ENCODE results near the gene TBX1.

The TBX1 gene

DNA sequence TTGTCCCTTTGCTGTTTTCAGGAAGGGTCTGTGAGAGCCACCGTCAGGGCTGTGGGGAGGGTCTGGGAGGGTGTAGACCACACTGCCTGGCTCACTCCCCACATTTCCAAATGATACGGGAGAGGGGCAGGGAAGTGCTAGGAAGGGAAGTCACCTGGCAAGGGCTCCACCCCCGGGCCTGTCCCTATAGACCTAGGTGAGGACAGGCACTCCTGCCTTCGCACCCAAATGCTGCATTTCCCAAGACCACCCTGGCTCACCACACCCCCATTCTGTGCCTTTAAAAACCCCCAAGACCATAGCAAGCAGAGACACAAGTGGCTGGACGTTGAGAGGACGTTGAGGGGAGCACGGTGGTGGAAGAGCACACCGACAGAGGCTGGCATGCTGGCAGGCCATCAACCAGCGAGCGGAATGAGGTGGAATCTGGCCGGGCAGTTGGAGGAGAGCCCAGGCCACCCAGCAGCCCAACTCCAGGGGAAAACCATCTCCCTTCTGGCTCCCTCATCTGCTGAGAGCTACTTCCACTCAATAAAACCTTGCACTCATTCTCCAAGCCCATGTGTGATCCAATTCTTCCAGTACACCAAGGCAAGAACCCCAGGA, 48.4 kb downstream of the TBX1 start:
- DNase-seq, result no peak
- Histone ChIP-seq H3K36me3 (ENCODE audit: control insufficient read depth, insufficient read depth, low read length) (no peaks in the 10 kb centered on the region), H3K4me1 (ENCODE audit: control insufficient read depth, insufficient read depth, low read length, poor library complexity, severe bottlenecking) (peaks cover 6% of the 10 kb centered on the region)

DNA sequence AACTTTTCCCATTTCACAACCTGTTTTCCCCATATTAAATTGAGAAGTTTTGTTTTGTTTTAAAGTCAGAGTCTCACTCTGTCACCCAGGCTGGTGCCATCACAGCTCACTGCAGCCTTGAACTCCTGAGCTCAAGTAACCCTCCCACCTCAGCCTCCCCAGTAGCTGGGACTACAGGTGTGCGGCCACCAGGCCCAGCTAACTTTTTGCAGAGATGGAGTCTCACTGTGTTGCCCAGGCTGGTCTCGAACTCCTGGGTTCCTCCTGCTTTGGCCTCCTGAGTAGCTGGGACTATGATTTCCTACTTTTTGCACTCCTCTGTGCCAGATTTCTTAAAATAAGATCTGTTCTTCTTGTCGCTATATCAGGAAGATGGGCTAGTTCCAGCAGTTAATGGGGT, 49.2 kb downstream of the TBX1 start:
- no peak overlapping the region for H3K4me3 ChIP-seq (ENCODE audit: insufficient read depth, low read depth, low read length, poor library complexity, severe bottlenecking)
- peaks cover 6% of the 10 kb centered on the region for H3K4me1 ChIP-seq (ENCODE audit: control insufficient read depth, insufficient read depth, low read length, poor library complexity, severe bottlenecking)
- H3K27ac ChIP-seq (ENCODE audit: insufficient read depth, low read length, poor library complexity, severe bottlenecking), result no peak overlapping the region
- H3K36me3 ChIP-seq (ENCODE audit: control insufficient read depth, insufficient read depth, low read length), result no peaks in the 10 kb centered on the region
- DNase-seq, result no peak
- no peaks in the 10 kb centered on the region for H3K27me3 ChIP-seq (replicated peaks; ENCODE audit: control insufficient read depth, insufficient read depth, low read length, poor library complexity, severe bottlenecking)
- H3K9me3 ChIP-seq (ENCODE audit: control insufficient read depth, low read length), result no peaks in the 10 kb centered on the region

More for the DNA sequence above, 48.4 kb downstream of the TBX1 start:
- no peak overlapping the region for H3K27ac ChIP-seq (ENCODE audit: insufficient read depth, low read length, poor library complexity, severe bottlenecking)
- H3K9me3 ChIP-seq (ENCODE audit: control insufficient read depth, low read length), result no peaks in the 10 kb centered on the region
- no peak overlapping the region for H3K4me3 ChIP-seq (ENCODE audit: insufficient read depth, low read depth, low read length, poor library complexity, severe bottlenecking)
- no peaks in the 10 kb centered on the region for H3K27me3 ChIP-seq (replicated peaks; ENCODE audit: control insufficient read depth, insufficient read depth, low read length, poor library complexity, severe bottlenecking)

DNA sequence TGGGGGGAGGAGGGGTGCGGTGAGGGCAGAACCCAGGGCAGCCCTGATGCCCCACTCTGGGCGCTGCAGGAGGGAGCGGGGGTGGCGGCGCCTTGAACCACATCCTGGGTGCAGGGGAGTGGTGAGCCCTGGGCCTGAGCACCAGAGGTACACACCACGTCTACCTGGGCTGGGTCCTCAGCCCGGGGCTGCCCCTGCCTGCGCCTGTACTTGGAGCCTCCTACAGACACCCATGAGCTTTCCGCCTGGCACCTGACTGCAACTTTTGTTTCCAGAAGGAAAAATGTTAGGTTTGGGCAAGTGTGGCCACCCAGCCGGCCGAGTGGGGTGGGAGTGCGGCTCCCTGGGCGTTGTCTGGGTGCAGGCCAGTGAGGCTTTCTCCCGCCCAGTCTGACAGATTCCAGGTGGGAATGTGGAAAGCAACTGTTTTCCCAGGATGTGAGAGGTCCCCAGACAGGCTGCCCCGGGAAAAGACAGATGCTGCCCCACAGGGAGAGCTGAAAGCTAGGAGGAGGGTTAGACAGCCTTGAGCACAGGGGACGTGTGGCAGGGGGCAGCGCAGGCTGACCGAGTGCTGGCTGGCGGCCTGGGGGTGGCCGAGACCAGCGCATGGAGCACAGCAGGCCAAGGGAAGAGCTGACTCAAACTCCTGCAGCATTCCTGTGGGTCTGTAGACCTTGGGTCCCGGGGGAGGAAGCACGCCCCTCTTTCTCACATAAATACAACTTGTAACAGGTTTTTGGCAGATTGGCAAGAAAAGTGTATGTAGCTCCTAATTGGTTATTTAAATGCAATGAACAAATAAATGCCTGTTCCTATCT, 50.0 kb downstream of the TBX1 start:
- H3K4me1 ChIP-seq (ENCODE audit: control insufficient read depth, insufficient read depth, low read length, poor library complexity, severe bottlenecking), result peaks cover 6% of the 10 kb centered on the region
- H3K4me3 ChIP-seq (ENCODE audit: insufficient read depth, low read depth, low read length, poor library complexity, severe bottlenecking), result no peak overlapping the region
- no peak for DNase-seq
- no peaks in the 10 kb centered on the region for H3K27me3 ChIP-seq (replicated peaks; ENCODE audit: control insufficient read depth, insufficient read depth, low read length, poor library complexity, severe bottlenecking)
- H3K27ac ChIP-seq (ENCODE audit: insufficient read depth, low read length, poor library complexity, severe bottlenecking), result no peak overlapping the region
- H3K36me3 ChIP-seq (ENCODE audit: control insufficient read depth, insufficient read depth, low read length), result no peaks in the 10 kb centered on the region
- H3K9me3 ChIP-seq (ENCODE audit: control insufficient read depth, low read length), result no peaks in the 10 kb centered on the region

DNA sequence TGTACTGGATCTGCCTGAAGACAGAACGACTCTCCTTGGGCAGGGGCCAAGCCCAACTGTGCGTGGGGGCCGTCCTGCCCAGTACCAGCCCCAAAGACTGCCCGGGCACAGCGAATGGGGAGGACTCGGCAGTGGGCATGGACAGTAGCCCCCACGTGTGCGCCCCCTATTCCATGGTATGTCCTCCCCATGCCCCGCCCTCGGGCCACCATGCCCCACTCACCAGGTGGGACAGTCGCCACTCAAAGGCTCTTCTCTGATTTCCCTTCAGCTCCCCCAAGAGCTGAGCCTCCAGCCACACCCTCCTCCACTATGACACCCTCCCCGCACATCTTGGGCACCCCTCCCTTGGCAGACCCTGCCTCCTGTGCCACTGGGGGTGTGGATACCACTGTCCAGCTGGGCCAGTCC, 50.6 kb downstream of the TBX1 start:
- Histone ChIP-seq H3K9me3 (ENCODE audit: control insufficient read depth, low read length) (no peaks in the 10 kb centered on the region), H3K27ac (ENCODE audit: insufficient read depth, low read length, poor library complexity, severe bottlenecking) (no peak overlapping the region), H3K4me3 (ENCODE audit: insufficient read depth, low read depth, low read length, poor library complexity, severe bottlenecking) (no peak overlapping the region), H3K27me3 (replicated peaks; ENCODE audit: control insufficient read depth, insufficient read depth, low read length, poor library complexity, severe bottlenecking) (no peaks in the 10 kb centered on the region), H3K36me3 (ENCODE audit: control insufficient read depth, insufficient read depth, low read length) (no peaks in the 10 kb centered on the region), H3K4me1 (ENCODE audit: control insufficient read depth, insufficient read depth, low read length, poor library complexity, severe bottlenecking) (peaks cover 6% of the 10 kb centered on the region)
- no peak for DNase-seq

DNA sequence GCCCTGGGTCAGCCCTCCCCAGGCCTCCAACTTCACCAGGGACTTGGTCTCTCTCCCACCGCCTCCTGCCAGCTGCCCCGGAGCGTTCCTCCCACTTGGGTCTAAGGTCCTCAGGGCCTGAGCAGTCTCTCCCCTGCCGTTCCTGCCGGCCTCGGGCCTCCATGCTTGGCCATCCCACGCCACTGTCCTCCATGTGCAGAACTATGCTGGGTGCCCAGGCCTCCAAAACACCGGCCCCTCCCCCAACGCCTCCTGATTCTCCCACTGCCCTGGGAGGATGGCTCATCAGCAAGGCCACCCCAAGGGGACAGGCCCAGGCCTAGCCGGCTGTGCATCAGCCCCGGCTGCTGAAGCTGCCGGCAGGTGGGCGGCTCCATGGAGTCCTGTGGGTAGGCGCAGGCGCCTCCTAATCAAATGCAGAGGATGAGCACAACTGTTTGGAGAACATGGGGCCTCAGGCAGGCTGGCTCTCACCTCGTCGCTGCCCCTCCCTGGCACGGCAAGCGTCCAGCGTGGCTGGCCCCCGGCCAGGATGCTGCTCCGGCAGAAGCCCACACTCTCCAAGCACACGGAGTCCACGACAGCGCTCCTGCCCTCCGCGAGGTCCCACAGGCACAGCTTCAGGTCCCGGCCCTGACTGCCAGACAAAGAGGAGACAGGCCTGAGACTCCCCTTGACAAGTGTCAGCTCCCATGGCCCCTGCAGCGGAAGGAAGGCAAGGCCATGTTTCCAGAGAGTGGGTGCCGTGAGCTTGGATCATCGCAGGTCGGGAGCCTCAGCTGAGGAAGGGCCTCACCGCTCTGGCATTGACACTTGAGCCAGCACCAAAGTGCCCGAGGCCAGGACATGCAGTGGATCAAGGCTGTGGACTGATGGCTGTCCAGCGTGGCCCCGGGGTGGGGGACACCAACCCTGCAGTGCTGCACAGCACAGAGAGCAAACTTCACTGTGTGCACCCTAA, 51.5 kb downstream of the TBX1 start:
- no peaks in the 10 kb centered on the region for H3K27me3 ChIP-seq (replicated peaks; ENCODE audit: control insufficient read depth, insufficient read depth, low read length, poor library complexity, severe bottlenecking)
- no peak overlapping the region for H3K27ac ChIP-seq (ENCODE audit: insufficient read depth, low read length, poor library complexity, severe bottlenecking)
- H3K4me3 ChIP-seq (ENCODE audit: insufficient read depth, low read depth, low read length, poor library complexity, severe bottlenecking), result no peak overlapping the region
- no peak for DNase-seq
- H3K9me3 ChIP-seq (ENCODE audit: control insufficient read depth, low read length), result no peaks in the 10 kb centered on the region
- no peaks in the 10 kb centered on the region for H3K36me3 ChIP-seq (ENCODE audit: control insufficient read depth, insufficient read depth, low read length)
- H3K4me1 ChIP-seq (ENCODE audit: control insufficient read depth, insufficient read depth, low read length, poor library complexity, severe bottlenecking), result peaks cover 6% of the 10 kb centered on the region

DNA sequence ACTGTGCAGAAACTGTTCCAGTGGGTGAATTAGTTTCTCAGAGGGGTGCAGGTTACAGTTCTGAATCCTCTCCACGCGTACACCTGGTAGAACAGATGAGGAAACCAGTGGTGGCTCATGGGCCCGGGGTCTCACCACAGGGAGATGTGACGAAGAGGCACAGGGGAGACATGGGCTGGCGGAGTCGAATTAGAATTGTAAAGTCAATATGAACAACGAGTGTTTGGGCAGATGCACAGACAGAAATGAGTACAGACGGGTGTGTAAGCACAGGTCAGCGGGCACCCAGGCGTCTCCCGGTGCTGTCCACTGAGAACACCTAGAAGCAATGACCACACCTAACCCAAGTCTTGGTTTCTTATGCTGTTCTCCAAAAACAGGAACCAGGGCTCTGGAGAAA, 52.3 kb downstream of the TBX1 start:
- Histone ChIP-seq H3K4me3 (ENCODE audit: insufficient read depth, low read depth, low read length, poor library complexity, severe bottlenecking) (no peak overlapping the region), H3K27me3 (replicated peaks; ENCODE audit: control insufficient read depth, insufficient read depth, low read length, poor library complexity, severe bottlenecking) (no peaks in the 10 kb centered on the region), H3K27ac (ENCODE audit: insufficient read depth, low read length, poor library complexity, severe bottlenecking) (no peak overlapping the region), H3K36me3 (ENCODE audit: control insufficient read depth, insufficient read depth, low read length) (no peaks in the 10 kb centered on the region), H3K4me1 (ENCODE audit: control insufficient read depth, insufficient read depth, low read length, poor library complexity, severe bottlenecking) (peaks cover 6% of the 10 kb centered on the region), H3K9me3 (ENCODE audit: control insufficient read depth, low read length) (no peaks in the 10 kb centered on the region)
- no peak for DNase-seq

DNA sequence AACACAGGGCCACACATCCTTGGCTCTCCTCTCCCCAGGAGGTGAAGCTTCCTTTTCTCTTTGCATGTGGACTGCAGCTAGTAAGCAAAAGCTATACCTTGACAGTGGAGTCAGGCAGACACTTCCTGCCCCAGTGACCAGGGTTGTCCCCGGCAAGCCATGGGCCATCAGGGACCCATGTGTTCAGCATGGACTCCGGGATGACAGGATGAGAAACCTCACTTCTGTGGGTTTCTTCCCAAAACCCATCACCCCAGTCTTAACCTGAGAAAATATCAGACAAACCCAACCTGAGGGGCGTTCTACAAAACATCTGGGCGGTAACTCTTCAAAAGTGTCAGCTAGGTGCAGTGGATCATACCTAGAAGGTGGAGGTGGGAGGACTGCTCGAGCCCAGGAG, 53.9 kb downstream of the TBX1 start:
- Histone ChIP-seq H3K9me3 (ENCODE audit: control insufficient read depth, low read length) (no peaks in the 10 kb centered on the region), H3K4me1 (ENCODE audit: control insufficient read depth, insufficient read depth, low read length, poor library complexity, severe bottlenecking) (peaks cover 6% of the 10 kb centered on the region), H3K4me3 (ENCODE audit: insufficient read depth, low read depth, low read length, poor library complexity, severe bottlenecking) (no peak overlapping the region), H3K27me3 (replicated peaks; ENCODE audit: control insufficient read depth, insufficient read depth, low read length, poor library complexity, severe bottlenecking) (no peaks in the 10 kb centered on the region), H3K27ac (ENCODE audit: insufficient read depth, low read length, poor library complexity, severe bottlenecking) (no peak overlapping the region), H3K36me3 (ENCODE audit: control insufficient read depth, insufficient read depth, low read length) (no peaks in the 10 kb centered on the region)
- DNase-seq, result no peak

DNA sequence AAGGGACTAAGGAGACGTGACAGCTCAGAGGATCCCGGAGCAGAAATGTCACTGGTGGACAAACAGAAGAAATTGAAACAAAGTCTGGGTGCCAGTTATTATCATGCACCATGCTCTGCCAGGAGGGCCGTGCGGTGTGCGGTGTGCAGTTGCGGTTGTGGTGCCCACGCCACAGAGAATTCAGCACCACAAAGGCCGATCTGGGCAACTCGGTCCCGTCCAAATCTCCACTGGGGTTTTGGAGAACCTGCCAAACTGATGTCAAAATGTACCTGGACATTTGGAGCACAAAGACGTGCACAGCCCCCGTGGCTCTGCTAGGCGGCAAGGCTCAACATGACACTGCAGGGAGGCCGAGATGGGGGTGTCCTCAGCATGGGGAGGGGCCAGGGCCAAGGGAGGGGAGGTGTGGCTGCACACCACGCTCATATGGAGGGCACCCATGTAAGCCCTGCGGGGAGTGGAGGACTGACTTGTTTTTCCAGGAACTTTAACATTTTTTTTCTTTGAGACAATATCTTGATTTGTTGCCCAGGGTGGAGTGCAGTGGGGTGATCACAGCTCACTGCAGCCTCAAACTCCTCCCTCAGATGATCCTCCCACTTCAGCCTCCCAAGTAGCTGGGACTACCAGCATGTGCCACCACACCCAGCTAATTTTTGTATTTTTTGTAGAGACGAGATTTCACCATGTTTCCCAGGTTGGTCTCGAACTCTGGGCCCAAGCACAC, 54.7 kb downstream of the TBX1 start:
- H3K9me3 ChIP-seq (ENCODE audit: control insufficient read depth, low read length), result no peaks in the 10 kb centered on the region
- H3K36me3 ChIP-seq (ENCODE audit: control insufficient read depth, insufficient read depth, low read length), result no peaks in the 10 kb centered on the region
- H3K4me3 ChIP-seq (ENCODE audit: insufficient read depth, low read depth, low read length, poor library complexity, severe bottlenecking), result no peak overlapping the region
- peaks cover 5% of the 10 kb centered on the region for H3K4me1 ChIP-seq (ENCODE audit: control insufficient read depth, insufficient read depth, low read length, poor library complexity, severe bottlenecking)
- no peak overlapping the region for H3K27ac ChIP-seq (ENCODE audit: insufficient read depth, low read length, poor library complexity, severe bottlenecking)
- no peak for DNase-seq
- no peaks in the 10 kb centered on the region for H3K27me3 ChIP-seq (replicated peaks; ENCODE audit: control insufficient read depth, insufficient read depth, low read length, poor library complexity, severe bottlenecking)

DNA sequence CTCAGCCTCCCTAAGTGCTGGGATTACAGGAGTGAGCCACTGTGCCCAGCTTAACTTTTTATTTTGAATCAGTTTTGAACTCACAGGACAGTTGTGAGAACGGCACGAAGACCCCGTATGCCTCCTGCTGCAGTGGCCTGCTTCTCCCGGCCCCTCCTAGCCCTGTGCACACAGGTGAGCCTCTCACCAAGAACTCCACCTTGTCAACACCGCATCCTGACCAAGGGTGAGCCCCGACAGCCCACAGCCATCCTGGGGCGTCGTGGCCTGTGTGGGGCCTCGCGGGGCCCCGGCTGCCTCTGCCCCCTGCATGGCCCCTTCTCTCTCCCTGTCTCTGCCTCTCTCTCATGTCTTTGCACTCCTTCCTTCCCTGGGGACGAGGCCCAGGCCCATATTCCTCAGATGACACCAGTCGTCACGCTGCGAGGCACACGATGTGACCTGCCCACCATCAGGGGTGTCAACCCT, 55.3 kb downstream of the TBX1 start:
- Histone ChIP-seq H3K36me3 (ENCODE audit: control insufficient read depth, insufficient read depth, low read length) (no peaks in the 10 kb centered on the region), H3K4me3 (ENCODE audit: insufficient read depth, low read depth, low read length, poor library complexity, severe bottlenecking) (no peak overlapping the region), H3K27me3 (replicated peaks; ENCODE audit: control insufficient read depth, insufficient read depth, low read length, poor library complexity, severe bottlenecking) (no peaks in the 10 kb centered on the region), H3K27ac (ENCODE audit: insufficient read depth, low read length, poor library complexity, severe bottlenecking) (no peak overlapping the region), H3K9me3 (ENCODE audit: control insufficient read depth, low read length) (no peaks in the 10 kb centered on the region), H3K4me1 (ENCODE audit: control insufficient read depth, insufficient read depth, low read length, poor library complexity, severe bottlenecking) (no peaks in the 10 kb centered on the region)
- no peak for DNase-seq

All from effector memory CD4-positive, alpha-beta T cell (primary cell).